Sciatic nerve (tissue), 2 donors: ENCODE measurements around the gene ITGAV. TPM values are rescaled to one million over a fixed set of nuclear protein-coding genes. Genes with fewer than 3 reads are reported as not detected.

ENCODE experiments used
- ATAC-seq: fragments of 200-7000 bp; cut with Tn5 transposase; one replicate; pipeline ENCODE4 v1.9.1; 2020; ENCODE audit warnings: mild to moderate bottlenecking, moderate library complexity
- DNase-seq: peaks from one replicate; pipeline ENCODE4 v3.0.0-alpha.2; 2020; ENCODE audit warnings: low spot score
- intact Hi-C: fragments of 100-400 bp; cut with DNase I; formaldehyde crosslinking; loops from one replicate; pipeline ENCODE4 v1.14.2; 2022
- total RNA-seq: library from RNA; stranded (reverse); fragmentation: NEBNext Ultra II Directional; extraction: Animal tissue kit (Norgen Biotek cat#: 25700); gene quantifications from one replicate; pipeline ENCODE4 v1.2.1, GENCODE V29; 2021
- donor health status: DM: no; HTN: no; CAD: no.
- donor health status: DM: no; HTN: no; CAD: no.

Gene ITGAV
- total RNA-seq, 1 donor from 2014 or later: 106 TPM

DNA sequence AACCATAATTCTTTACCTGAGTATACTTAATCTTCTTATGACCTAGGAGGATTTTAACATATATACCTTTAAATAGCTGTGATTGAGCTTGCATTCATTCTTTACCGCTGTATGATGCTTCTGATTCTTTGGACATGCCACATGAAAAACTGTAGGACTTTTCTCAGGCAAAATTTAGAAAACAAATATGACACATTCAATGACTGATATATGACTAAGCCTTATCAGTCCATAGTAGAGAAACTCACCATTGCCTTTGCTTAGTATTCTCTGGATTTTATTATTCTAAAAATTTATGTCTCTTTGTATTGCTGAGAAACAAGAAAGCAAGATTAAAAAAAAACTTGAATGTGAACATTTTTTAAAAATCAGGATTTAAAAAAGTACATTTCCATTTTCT is 107.7 kb downstream of the ITGAV start:
- intact Hi-C loops: no loop called here
- DNase-seq: no peak
- ATAC-seq: no peak

DNA sequence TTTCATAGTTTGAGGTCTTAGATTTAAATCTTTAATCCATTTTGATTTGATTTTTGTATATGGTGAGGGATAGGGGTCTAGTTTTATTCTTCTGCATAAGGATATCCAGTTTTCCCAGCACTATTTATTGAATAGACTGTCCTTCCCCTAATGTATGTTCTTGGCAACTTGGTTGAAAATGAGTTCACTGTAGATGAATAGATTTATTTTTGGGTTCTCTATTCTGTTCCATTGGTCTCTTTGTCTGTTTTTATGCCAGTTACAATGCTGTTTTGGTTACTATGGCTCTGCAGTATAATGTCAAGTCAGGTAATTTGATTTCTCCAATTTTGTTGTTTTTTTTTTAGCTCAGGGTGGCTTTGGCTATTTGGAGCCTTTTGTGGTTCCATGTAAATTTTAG is 109.9 kb downstream of the ITGAV start:
- no peak for DNase-seq
- ATAC-seq: no peak
- intact Hi-C loops: no loop called here

DNA sequence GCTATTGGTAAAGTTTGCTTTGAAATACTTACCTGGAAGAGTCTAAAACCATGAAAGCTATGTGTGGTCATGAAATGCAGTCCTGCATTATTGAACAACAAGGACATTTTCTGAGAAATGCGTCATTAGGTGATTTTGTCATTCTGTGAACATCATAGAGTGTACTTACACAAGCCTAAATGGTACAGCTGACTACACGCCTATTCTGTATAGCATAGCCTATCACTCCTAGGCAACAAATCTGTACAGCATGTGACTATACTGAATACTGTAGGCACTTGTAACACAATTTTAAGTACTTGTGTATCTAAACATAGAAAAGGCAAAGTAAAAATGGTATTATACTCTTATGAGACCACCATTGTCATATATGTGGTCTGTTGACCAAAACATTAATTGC is 112.2 kb downstream of the ITGAV start:
- DNase-seq (no peak), ATAC-seq (no peak)
- intact Hi-C loops: no loop called here

DNA sequence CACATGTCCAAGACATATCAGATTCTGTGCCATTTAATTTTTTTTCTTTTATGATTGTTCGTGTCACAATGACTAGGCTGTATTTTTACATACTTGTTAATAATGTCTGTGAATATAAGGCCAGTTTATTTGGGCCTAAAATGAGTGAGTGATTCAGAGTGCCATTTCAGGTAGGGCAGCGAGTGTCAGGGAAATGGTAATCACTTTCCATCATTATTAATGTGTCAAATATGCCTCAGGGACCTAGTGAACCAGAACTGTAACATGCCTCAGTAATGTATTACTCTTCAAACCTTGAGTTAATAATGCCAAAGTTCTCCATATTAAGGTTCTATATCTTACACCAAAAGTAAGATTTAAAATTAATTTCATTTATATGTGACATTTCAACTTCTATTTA is 112.6 kb downstream of the ITGAV start:
- intact Hi-C loops: no loop called here
- no peak for DNase-seq
- no peak for ATAC-seq

DNA sequence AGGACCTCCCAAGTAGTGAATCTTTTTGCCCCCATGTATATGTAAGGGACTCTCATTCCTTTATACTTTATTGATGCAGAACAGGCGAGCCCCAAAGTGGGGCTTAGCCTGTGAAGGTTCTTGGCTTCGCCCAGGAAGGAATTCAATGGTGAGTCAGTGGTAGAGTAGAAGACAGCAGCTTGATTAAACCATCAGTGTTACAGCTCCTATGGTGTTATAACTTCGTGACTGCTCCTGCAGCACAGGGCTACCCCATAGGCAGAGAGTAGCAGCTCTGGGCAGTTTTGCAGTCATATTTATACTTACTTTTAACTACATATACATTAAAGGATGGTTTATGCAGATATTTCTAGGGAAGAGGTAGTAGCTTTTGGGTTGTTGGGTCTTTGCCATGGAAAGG is 115.0 kb downstream of the ITGAV start:
- ATAC-seq (no peak), DNase-seq (no peak)
- intact Hi-C loops: no loop called here

DNA sequence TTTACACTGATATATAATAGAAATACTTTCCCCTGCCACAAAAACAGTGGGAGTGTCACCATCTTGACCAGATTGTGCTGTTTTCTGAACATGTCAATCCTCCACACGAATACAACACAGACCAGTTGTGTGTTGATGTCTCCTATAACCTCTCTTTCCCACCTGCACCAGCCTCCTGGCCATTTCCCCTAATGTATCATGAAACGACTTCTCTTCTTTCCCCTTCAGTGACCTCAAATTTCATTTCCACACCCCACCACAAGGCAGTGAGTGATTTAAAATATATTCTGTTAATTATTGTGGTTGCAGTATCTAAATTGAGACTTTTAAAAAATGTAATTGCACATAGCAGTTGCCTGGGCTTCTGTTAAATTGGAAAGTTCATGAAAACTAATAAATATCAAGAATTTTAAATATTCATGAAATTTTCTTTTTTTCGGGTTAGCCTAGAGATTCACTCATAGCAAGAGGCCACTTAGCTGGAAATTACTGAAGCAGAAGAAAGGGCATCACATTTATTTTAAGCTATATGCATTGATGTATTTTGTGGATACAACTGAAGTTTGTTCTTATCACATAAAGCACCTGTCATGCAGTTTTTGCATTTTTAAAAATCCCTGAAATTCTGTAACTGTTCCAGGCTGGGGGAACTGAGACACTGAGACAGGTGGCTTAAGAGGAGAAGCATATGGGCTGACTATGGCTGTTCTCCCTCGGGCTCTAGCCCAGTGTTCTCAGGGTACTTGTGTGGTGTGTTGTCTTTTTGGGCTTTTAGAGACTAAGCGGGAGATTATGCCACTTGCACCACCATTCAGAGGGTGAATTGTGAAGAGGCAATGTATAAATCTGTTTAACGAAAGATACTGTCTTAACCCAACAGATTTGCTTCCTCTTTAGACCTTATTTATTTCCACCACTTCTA is 119.9 kb downstream of the ITGAV start:
- ATAC-seq (no peak), DNase-seq (no peak)
- intact Hi-C loops: no loop called here

DNA sequence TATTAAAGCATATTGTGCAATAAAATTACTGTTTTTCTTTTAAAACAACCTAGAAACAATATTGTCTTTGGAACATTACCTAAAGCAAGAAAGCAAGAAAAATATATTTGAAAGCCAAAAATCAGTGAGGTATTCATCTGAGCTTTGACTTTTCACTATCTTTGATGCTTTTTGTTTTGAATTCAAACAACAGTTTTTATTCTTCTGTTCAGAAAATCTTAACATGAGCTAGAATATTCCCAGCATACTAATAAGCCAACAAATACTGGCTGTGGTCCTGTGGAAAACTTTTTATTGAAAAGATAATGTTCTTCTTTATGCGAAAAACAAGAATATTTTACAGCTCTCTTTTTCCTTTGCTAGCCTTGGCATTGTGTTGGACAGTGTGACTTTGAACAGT is 123.8 kb downstream of the ITGAV start:
- DNase-seq: no peak
- intact Hi-C loops: no loop called here

DNA sequence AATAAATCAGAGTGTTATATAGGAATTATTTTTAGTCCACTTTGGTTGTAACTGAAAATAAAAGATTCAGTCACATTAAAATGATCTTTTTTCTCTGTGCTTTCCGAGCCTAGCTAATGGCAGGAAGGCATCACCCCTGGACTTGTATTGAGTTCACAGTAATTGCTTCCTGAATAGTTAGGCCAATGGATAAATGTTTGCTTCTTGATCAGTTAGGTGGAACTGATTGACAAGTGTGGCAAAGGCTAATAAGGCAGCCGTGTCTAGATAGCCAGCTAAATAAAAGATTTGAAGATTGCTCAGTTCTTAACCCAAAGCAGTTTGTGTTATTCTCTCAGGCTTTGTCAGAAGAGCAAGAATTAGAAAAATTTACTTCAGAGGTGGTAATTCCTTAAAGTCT is 124.8 kb downstream of the ITGAV start:
- no peak for ATAC-seq
- DNase-seq: no peak
- intact Hi-C loops: no loop called here

More for the DNA sequence above, 123.8 kb downstream of the ITGAV start:
- ATAC-seq: peak; percentile 64

DNA sequence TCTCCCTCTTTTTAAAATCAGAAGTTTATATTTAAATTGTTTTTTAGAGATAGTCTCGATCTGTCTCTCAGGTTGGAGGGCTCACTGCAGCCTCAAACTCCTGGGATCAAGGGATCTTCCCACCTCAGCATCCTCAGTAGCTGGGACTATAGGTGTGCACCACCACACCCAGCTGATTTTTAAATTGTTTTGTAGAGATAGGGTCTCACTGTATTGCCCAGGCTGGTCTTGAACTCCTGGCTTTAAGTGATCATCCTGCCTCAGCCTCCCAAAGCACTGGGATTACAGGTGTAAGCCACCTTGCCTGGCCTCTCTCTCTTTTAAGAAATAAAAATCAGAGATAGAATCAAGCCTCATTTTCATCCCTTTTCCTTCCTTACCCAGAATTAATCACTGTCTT is 126.1 kb downstream of the ITGAV start:
- ATAC-seq: no peak
- intact Hi-C loops: no loop called here
- DNase-seq: no peak

DNA sequence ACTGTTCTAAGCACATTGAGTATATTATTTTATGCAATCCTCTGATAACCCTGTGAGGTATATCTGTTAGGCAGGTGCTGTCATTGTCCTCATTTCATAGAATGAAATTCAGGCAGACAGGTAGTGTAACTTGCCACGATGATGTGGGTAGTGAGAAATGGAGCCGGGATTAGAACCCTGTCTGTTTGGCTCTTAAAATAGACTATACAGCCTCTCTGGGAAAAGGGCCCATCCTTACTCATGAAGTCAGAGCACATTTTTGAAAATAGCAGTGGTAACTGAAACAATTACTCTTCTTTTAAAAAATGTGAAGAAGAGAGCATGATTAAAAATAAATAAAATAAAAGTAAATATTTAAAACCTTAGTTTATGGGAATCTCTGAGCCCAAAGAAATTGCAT is 127.0 kb downstream of the ITGAV start:
- ATAC-seq (no peak), DNase-seq (no peak)
- intact Hi-C loops: no loop called here

DNA sequence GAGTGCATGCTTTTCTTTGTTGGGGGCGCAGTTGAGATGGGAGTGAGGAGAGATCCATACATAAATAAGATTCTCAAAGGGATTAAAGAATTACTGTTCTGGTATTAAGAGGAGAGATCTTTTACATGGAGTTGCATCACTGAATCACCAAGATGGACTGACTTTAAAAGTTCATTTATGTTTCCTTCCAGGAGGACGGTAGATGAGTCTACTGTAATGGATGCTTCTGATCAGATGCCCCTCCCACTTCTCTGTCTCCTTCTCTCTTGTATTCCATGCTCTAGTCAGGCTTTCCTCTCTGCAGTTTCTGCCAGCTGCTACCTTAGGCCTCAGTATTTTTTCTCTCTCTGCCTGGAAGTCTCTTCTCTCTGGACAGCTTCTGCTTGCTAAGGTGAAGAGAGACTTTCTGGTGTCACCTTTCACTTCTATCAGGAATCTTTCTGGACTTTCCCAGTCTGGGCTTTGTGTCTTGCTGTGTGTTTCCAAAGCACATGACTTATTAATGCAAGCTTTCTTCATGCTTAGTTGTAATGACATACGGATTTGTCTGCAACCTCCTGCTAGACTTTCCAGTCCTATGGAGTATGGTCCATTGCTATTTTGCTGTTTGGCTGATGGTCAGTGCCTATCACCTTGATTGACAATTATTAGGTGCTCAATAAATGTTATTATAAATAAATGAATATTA is 127.6 kb downstream of the ITGAV start:
- ATAC-seq: no peak
- intact Hi-C loops: no loop called here
- no peak for DNase-seq

DNA sequence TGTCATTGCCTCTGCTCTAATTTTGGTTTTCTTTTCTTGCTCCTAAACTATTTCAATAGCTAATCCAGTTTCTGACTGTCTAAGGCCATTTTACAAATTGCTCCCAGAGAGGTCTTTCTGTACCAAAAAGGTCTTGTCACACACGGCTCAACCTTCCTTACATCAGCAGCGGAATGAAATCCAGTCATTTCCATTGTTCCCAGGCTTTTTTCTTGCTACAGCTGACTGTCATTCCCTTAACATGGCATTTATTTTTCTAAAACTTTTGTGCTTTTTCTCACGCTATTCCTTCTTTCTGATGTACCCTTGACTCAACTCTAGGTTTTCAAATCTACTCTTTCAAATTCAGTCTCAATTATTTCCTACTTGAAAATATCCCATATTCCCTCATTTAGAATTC is 128.3 kb downstream of the ITGAV start:
- DNase-seq: no peak
- intact Hi-C loops: no loop called here
- no peak for ATAC-seq

DNA sequence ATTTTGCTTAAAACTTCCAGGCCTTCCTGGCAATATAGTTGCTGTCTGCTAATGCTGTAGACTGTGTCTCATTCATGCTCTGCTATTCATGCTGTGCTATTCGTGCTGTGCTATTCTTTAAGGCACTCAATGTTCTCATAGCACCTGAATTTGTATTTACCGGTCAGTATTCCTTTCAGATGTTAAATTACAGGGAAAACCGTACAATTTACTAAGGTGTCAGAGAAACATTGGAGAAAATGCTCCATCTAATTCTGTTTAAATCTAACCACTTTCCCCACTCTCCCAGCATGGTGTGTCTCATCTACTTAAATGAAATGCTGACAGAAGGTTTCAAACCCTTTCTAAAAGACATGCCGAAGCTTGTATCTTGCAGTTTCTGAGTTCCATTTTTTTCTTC is 129.0 kb downstream of the ITGAV start:
- no peak for DNase-seq
- no peak for ATAC-seq
- intact Hi-C loops: no loop called here

DNA sequence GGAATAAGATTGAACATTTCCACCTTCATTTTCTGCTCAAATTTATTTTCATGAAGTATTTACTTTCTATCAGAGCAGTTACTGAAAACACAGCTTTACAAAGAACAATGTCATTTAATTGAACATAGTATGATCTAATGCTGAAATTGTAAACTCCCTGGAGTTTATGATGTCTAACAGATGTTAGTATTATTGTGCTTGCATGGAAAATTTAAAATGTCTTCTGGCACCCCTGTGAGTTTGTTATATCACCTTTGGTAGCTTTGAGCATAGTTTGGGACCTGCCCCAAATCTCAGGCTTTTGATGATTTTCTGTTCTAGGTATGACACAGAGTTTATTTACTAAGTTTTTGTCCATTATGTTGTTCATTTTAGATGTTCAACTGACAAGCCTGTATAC is 132.1 kb downstream of the ITGAV start:
- intact Hi-C loops: no loop called here
- no peak for DNase-seq
- no peak for ATAC-seq

DNA sequence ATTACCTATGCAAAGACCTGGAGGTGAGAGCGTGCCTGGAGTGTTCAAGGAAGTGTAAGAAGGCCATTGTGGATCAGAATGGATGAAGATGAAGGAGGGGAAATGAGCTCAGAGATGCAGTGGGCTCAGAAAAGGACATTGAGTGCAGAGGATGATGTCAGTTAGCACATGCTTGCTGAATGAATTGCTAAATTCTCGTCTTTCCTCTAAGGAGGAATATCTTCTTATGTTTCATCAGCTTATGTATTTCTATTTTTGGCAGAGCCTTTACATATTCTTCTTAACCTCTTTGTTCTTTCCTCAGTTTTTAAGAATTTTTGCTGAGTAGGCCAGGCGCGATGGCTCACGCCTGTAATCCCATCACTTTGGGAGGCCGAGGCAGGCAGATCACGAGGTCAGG is 134.9 kb downstream of the ITGAV start:
- DNase-seq: no peak
- intact Hi-C loops: no loop called here
- ATAC-seq: no peak

DNA sequence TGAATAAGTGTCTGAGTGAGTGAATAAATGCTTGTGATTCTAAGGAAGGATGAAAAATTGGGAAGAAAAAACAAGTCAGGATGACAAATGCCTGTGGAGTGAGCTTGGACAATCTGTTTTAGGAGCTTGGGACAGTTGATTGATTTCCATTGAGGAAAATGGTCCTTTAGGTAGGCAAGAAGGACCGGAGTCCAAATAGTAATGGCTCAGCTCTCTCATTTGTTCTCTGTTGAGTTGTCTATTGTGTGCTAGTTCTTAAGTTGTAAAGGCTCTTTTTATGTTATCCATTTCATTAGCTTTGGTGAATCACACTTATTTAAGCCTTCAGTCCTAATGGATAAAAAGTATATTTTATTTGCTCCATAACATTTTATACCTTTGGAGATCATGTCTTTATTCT is 135.9 kb downstream of the ITGAV start:
- DNase-seq (no peak), ATAC-seq (no peak)
- intact Hi-C loops: no loop called here

DNA sequence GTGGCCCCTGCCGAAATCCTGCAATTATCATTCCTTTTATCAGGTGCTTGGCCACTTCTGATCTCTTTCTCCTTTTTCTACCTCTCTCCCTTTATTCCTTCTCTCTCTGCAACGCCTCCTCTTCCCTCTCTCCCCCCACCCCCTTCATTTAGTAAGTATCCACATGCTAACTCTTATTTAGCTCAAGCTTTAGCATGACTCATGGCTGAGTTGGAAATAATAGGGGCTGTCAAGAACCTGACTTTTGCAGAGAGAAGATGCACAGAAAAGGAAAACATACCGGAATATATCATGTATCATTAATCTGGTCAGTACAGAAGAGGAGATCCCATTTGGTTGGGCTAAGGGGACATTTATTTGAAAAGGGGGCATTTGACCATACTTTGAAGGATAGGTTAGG is 137.1 kb downstream of the ITGAV start:
- DNase-seq (no peak), ATAC-seq (no peak)
- intact Hi-C loops: no loop called here

DNA sequence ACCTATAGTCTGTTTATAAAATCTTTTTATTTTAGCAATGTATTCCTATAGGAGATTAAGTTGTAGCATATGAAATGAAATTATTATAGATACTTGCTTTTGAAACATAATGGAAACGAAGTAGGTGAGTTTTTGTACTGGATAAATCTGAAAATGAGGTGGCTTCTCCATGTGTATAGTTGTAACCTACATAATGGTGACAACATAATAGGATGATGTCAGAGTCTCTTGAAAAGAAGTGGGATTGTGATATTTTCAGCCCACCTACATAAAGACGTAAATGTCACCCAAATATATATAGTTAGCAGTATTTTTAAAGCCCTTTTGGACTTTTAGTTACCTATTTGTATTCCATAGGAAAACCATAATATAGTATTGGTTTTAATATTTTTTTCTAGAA is 138.8 kb downstream of the ITGAV start:
- intact Hi-C loops: no loop called here
- ATAC-seq (no peak), DNase-seq (no peak)
